Activated CD4-positive, alpha-beta T cell treated with anti-CD3 and anti-CD28 coated beads for 4 hours (primary cell): Measurements from ENCODE around the gene GOLGA8K.
"Not testable (repeated sequence)": the region's sequence is repeated elsewhere in the genome, so short reads cannot be mapped to it uniquely, and the experiment has no call there.

Source experiments
- DNase-seq, 2 donors: peaks; one replicate each; pipeline ENCODE4 v3.0.0-alpha.2; 2020

Gene GOLGA8K, protein sequence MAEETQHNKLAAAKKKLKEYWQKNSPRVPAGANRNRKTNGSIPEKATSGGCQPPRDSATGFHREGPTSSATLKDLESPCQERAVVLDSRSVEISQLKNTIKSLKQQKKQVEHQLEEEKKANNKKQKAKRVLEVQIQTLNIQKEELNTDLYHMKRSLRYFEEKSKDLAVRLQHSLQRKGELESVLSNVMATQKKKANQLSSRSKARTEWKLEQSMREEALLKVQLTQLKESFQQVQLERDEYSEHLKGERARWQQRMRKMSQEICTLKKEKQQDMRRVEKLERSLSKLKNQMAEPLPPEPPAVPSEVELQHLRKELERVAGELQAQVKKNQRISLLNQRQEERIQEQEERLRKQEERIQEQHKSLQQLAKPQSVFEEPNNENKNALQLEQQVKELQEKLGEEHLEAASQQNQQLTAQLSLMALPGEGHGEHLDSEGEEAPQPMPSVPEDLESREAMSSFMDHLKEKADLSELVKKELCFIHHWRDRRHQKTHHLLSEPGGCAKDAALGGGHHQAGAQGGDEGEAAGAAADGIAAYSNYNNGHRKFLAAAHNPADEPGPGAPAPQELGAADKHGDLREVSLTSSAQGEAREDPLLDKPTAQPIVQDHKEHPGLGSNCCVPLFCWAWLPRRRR

DNA sequence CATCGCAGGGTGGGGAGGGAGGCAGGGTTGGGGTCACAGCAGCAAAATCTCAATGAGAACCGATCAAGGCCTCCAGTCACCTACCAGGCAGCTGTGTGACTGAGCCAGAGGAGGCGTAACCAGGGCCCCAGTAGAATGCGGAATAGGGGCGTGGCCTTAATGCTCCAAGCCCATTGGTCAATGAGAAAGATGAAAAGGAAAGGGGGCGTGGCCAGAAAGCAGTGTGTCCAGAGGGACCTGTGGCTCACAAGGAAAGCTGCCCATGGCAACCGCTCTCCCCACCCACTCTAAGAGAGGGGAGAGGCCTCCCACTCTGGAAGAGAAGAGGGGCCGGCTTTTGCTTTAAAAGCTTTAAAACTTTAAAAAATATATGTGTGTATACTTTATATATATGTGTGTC lies at the start of gene GOLGA8K:
TSS of gene GOLGA8K (minus strand) at position 101 of the 400 bp plus-strand sequence. CDS start at position 3, 98 bp downstream.
- DNase-seq: not testable (repeated sequence)

DNA sequence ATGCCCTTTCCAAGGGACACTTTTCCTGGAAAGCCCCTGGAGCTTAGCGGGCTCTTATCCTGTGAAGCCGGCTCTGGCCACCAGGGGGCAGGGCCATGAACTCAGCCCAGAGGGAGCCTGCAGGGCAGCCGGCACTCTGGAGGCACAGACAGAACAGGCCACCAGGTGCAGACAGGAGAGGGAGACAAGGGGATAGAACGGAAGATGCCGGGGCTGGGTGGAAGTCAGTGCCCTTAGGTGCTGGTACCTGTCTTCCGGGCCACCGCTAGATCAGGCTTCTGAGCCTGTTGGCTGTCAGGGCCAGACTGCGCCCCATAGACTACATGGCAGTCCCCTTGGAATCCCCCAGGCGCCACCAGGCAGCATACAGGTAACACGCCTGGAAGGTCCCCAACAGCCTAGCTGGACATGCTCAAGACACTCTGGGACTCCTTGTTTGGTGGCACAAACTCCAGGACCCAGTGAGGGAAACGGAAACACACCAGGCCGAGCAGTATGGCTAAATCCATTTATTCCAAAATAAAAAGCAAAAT lies 37.4 kb upstream of the GOLGA8K start:
- DNase-seq: not testable (repeated sequence)

DNA sequence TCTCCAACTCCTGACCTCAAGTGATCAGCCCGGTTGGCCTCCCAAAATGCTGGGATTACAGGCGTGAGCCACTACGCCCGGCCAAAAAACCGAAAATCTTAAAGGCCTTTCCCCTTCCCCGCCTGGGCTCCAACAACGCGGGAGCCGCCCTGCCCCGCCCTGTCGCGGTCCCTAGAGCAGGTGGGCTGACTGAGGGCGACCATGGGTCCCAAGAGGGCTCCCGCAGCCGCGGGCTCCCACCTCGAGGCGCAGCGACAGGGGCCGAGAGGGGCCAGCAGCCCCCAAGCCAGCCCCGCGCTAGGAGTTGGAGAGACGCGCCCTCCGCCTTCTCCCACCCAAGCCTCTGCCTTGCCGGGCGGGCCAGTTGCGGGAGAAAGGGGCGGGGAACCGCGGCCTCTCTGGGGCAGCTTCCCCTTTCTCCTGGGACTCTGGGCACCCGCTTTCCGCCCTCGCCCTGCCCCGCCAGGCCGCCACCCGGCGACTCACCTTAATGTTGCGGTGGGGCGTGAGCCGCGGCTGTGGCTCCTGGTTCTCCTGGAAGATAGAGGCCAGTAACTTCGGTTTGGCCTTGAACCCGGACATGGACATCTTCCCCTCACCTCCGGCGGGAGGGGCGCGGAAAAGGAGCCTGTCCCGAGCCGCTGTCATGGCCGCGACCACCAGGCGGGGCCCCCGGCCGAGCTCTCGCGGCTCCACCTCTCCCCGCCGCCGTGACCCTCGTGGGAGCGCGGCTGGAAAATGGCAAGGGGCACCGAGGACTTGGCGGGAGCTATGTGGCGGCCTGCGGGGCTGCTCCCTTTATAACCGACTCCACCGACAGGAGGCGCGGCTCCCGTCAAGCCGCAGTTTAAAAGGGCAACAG lies 31.2 kb upstream of the GOLGA8K start:
- DNase-seq: not testable (repeated sequence)

DNA sequence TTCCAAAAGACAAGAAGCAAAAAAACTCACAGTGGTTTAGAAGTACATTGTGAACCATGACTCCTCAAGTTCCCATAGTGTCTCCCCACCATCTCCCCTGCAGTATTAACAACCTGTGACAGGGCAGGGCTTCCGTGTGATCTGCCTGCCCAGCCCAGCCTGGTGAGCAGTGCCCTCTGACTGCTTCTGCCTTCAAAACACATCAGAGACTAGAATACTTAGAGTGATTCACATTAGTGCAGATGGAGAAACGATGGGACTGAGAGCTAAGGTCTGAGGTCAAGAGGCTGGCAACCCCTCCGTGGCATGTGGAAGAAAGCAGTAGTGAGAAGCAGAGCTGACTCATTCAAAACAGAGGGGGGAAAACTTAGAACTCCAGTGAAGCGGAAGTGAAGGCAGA lies 24.5 kb upstream of the GOLGA8K start:
- not testable (repeated sequence) for DNase-seq

DNA sequence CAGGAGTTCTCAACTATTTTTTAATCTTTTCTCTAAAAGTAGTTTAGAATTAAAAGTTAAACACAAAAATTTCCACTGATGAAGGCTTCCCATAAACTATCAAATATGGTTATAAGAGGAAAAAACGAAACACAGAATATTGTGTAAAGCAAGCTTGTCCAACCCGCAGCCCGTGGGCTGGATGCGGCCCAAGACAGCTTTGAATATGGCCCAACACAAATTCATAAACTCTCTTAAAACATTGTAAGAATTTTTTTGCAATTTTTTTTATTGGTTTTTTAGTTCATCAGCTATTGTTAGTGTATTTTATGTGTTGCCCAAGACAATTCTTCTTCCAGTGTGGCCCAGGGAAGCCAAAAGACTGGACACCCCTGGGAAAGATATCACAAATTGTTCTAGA lies 23.4 kb upstream of the GOLGA8K start:
- not testable (repeated sequence) for DNase-seq

DNA sequence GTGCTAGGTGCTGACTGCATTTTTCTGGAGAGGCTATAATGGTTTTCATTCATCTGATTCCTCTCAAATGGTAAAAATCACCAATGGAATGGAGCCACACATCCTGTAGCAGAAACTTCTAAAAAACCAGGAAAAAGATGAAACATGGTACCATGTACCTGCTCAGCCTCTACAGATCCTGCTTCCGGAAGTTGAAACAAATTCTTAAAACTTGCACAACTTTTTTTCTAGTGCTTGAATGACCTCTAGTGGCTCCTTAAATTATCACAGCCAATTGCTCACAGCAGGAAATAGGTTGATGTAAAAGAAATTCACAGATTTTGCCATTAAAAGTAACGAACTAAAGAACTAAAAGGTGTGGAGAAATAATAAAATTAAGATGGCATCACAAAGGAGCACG lies 4.8 kb upstream of the GOLGA8K start:
- not testable (repeated sequence) for DNase-seq

DNA sequence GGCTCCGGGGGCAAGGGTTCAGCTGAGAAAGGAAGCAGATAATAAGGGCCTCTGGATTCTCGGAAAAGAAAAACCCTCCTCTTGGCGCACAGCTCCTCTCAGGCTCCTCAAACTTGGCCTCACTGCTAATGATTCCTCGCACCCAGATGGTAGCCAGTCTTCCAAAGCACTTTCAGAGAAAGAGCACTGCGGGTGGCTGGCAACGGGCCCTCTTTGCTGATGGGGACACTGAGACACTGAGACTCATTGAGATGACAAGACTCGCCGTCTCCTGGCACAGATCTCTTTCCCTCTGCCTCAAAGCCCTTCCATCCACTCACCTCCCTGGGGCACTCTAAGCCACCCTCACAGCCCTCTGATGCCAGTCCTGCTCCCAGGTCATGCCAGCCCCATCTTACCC lies 6.6 kb downstream of the GOLGA8K start:
- DNase-seq: not testable (repeated sequence)

DNA sequence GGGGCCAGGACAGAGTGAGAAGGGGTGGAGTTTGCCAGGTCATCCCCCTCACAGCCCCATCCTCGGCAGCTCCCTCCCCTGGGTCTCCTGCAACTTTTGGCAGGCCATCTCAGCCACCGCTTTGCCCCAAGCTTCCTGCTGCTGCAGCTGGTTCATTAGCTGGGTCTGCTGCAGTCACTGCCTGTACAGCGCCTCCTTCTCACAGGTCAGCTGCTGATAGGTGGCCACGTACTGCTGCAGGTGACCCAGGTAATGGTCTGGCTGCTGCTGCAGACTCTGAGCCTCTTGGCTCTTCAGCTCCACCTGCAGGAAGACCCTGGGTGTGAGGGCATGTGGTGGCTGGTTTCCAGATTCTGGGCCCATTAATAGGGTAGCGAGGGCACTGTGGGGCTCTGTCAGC lies 8.3 kb downstream of the GOLGA8K start:
- not testable (repeated sequence) for DNase-seq

DNA sequence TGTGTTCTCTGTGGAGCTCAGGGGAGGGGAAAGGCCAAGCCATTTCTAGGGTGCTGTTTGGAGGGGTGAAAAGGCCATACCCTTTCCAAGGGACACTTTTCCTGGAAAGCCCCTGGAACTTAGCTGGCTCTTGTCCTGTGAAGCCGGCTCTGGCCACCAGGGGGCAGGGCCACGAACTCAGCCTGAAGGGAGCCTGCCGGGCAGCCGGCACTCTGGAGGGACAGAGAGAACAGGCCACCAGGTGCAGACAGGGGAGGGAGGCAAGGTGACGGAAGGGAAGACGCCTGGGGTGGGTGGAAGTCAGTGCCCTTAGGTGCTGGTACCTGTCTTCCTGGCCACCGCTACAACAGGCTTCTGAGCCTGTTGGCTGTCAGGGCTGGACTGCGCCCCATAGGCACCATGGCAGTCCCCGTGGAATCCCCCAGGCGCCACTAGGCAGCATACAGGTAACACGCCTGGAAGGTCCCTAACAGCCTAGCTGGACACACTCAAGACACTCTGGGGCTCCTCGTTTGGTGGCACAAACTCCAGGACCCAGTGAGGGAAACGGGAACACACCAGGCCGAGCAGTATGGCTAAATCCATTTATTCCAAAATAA lies 14.9 kb downstream of the GOLGA8K start:
- not testable (repeated sequence) for DNase-seq

DNA sequence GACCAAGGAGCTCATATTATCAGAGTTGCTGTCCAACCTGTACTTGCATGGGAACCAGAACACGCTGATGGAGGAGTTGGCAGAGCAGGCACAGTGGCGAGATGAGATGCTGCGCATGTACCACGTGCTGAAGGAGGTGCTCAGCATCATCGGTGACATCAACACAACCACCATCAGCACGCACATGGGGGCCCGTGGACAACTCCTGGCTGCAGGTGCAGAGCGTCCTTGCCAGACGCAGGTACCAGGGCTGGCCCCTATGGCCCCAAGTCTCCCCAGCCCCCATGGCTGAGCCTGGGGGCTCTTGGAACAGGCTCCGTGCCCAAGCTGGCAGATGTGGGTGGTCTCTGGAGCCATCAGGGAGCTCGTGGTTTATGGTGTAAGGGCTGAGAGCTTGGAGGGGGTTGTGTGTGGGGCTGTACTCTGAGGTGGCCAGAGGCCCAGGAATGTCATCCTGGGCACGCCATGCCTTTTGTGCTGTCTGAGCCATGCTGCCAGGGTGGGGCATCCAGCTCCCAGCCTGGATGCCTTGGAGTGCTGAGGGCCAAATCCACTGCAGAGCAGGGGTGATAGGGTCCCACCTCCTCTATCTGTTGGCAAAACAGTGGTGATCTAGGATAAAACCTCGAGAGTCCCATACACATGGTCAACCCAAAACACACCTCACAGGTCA lies 17.1 kb downstream of the GOLGA8K start:
- DNase-seq: not testable (repeated sequence)

DNA sequence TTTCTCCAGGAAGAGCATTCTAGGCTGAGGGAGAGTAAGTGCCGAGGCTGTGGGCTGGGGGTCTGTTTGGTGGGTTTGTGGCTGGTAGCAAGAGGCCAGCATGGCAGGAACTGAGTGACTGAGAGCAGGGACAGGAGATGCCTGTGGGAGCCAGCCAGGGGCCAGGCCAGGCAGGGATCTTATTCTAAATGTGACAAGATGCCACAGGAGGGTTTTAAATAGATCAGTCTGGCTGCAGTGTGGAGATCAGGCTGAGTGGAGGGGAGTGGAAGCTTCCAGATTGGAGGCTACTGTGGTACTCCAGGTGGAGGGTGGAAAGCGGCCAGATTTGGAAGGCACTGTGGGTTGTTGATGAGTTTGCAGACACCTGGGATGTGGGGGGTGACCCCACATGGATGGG lies 28.9 kb downstream of the GOLGA8K start:
- DNase-seq: not testable (repeated sequence)

DNA sequence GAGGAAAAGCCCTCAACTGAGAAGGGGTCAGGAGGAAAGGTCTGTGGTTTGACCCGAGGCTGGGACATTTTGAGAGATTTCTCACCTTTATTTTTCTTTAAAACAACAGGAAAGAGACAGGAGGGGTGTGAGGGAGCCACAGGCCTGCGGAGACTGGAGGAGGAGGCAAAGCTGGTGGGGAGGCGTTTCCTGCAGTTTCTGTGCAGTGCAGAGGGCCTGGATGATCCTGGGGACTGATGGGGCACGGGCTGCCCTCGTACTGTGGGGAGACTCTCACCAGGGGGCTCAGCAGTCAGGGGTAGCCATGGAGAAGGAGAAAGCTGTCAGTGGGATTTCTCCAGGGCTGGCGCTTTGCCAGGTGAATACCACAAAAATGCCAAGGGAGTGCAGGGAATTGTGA lies 29.4 kb downstream of the GOLGA8K start:
- not testable (repeated sequence) for DNase-seq

DNA sequence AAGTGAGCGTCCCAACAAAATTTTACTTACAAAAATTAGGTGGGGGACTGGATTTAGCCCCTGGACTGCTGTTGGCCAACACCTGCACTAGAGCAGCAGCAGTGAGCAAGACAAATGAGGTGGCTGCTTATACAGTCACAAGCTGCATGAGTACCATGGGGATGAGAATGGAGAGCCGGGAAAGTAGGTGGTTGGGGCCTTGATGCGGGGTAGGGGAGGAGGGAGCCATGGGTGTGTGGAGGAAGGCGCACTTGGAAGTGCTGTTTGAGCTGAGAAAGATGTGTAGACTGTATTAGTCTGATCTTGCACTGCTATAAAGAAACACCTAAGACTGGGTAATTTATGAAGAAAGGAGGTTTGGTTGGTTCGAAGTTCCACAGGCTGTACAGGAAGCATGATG lies 31.0 kb downstream of the GOLGA8K start:
- DNase-seq: not testable (repeated sequence)

DNA sequence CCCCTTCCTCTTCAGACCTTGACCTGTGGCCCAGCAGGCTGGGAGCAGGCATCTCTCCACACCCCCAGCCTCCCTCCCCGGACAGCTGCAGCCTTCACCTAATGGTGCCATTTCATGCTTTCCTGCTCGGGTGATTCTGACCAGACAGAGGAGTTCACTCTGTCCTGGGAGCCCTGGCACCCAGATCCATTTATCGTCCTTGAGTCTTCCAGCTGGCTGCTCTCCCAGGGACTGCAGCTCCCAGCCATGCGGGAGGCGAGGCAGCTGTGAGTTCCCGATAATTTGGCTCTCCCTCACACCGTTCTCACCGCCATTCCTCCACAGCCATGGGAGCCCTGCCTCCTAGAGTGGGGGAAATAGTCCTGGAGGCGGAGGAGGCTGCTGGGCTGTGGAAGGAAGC lies 32.6 kb downstream of the GOLGA8K start:
- DNase-seq: not testable (repeated sequence)

DNA sequence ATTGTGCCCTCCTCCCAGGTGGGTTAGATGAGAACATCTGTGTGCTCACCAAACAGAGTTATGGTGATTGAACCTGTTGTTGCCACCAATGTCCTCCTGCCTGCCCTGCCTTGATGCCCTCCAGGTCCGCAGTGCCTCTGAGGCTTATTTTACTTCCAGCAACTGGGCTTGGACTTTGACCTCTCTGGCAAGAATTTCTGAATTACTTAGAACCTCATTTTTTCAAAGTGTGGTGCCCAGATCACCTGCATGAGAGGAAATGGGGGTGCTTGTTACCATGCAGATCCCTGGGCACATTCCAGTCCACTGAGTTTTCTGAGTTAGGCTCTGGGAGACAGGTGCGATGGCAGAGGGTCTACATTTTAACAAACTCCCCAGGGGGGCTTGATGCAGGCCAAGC lies 33.0 kb downstream of the GOLGA8K start:
- DNase-seq: not testable (repeated sequence)

DNA sequence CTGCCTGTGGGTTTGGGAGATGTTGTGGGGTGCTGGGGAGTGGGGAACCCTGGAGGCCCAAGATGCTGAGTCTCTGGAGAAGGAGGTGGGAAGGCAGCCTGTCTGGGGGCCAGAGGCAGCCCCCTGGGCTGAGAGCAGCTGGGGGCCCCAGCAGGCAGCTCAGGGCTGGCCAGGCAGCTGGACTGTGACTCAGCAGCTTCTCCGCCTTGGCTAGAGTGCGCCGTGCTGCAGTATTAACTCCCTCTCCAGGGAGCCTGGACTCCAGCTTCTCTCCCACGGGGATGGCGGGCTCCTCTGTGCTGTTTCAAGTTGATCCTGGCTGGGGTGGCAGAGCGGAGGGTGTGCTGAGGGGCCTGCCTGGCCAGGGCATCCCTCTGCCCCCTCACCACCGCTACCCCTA lies 36.6 kb downstream of the GOLGA8K start:
- not testable (repeated sequence) for DNase-seq

DNA sequence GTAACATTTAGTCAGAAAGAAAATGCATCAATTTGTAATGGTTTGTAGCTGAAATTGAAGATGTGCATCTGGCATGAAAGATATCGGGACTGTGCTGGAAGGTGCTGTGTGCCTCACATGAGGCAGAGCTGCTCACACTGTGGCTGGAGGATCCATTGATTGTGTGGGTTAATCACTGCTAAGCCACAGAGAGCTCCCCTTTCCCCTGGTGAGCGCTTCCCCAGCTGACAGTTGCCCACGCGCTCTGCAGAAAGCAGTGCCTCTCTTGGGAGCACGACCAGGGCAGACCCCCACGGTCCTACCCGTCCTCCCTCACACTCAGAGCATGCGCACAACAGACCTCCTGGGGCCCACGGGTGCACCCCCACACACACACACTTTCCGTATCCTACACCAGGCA lies 37.1 kb downstream of the GOLGA8K start:
- DNase-seq: not testable (repeated sequence)

DNA sequence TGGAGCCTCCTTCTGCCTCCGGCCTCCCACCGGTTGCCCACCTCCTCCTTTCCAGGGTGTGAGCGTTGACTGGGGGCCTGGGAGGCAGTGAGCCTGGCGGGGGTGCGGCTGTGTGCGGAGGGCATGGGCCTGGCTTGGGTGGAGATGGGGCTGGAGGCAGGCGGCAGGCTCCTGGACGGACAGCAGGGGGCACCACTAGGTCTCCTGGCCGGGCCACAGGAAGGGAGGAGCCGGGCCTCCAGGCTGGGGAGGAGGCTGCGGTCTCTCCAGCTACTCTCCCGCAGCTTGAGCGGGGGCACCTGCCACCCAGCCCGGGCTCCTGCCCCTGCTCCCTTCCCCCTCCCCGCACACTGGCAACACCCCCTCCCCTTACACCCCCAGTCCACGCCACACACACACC lies 38.1 kb downstream of the GOLGA8K start:
- not testable (repeated sequence) for DNase-seq

DNA sequence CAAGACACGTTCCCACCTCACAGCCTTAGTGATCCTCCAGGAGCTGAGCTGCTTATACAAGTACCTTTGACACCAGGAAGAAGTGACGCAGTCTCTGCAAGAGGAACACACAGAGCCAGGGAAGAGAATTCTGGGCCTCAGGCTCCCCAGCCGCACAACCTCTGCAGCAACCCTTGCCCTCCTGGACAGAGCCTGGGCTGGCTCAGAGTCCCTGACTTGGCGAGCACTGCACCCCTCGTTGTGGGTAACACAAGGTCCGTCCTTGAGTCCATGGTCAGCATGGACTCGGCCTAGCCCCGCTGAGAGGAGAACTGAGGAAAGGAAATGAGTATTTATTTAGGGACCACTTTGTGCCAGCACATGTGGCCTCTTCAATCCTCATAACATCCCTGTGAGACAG lies 39.6 kb downstream of the GOLGA8K start:
- DNase-seq: not testable (repeated sequence)

DNA sequence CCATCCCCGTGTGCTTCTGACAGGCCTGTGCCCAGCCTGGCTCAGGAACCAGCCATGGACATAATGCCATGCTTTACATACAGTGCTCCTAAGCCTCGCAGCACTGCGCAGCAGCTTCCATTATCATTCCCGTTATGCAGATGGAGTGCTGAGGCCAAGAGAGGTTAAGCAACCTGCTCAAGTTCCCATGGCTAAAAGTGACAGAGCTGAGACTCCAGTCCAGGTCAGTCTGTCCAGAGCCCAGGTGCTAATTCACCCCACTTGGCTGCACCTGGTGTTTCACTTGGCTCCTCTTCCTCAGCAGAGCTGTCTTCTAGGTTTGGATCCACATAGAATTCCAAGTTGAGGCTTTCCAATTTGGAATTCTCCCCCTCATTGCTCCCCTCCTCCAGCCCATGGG lies 41.4 kb downstream of the GOLGA8K start:
- DNase-seq: not testable (repeated sequence)

DNA sequence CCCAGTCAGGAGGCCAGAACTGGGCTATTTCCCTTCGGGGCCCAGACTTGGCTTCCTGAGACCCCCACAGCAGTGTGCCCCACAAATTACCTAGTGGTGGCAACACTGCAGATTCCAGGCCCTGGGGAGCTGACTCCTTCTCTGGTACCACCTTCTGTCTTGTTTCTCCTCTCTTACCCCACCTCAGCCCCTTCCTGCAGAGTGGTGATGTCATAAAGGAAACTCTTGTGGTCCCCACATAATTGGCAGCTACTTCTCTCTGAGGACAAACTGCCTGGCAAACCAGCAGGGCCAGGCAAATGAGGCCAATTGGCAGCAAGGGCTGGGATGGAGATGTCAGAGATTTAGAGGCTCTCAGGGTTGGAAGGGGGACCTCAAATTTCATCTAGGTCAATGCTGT lies 44.6 kb downstream of the GOLGA8K start:
- not testable (repeated sequence) for DNase-seq

DNA sequence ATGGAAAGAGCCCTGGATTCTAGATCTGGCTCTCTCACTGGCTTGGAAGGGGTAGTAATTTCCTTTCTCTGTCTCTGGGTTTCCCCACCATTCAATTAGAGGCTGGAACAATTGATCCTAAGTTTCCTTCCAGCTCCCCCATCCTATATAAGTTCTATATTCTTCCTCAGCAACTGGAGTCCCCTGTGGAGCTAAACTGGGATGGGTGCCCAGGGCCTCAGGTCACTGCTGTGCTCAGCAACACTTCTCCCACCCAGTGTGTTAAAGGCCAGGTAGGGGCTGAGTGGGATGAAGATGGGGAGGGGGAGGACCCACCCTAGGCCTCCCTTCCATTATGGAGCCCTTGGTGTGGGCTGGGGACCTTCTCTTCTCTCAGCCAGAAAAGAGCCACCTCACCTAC lies 46.2 kb downstream of the GOLGA8K start:
- not testable (repeated sequence) for DNase-seq
